Measurements from ENCODE around the gene ZPR1. TPM values are rescaled to one million over a fixed set of nuclear protein-coding genes. Genes with fewer than 3 reads are reported as not detected.
"Not testable (repeated sequence)": the region's sequence is repeated elsewhere in the genome, so short reads cannot be mapped to it uniquely, and the experiment has no call there.

Gene ZPR1
- total RNA-seq, 1 experiment from 2014 or later = 75.0 TPM

DNA sequence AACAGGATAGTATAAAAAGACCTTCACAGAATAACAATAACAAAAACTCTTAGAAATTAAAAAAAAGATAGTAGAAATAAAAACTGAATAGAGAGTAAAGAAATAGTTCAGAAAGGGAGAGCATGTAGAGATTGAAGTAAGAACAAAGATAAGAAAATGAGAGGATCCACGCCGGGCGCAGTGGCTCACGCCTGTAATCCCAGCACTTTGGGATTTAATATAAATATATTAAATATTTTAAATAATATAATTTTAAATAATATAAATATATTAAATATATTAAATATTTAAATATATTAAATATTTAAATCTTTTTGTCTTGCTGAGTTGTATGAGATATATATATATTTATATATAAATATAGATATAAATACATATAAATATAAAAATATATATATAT, 24.3 kb upstream of the ZPR1 start:
- Histone ChIP-seq H3K4me3 (ENCODE audit: insufficient read depth, low read depth, low read length) (no peak overlapping the region), H3K36me3 (replicated peaks; ENCODE audit: control insufficient read depth, insufficient read depth, low read length) (no peaks in the 10 kb centered on the region), H3K27me3 (ENCODE audit: control insufficient read depth, insufficient read depth, low read length) (no peaks in the 10 kb centered on the region)
- DNase-seq = no peak

DNA sequence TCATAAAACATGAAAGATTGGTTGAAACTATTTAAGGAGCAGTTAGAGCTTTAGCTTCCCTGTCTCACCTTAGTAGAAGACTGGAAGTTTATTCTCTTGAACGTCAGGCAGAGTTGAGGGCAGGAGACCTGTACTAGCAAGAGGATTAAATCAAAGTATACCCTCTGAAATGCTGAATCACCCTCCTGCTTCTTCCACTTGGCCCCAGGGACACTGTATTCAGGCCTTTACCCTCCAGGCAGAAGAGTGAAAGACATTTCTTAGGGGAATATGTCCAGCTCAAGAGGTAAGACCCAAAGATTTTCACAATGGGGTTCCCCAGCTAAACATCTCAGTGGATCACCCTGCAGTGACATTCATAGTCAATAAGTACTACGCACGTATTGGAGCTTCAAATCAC, 23.4 kb upstream of the ZPR1 start:
- H3K27me3 ChIP-seq (ENCODE audit: control insufficient read depth, insufficient read depth, low read length) = no peaks in the 10 kb centered on the region
- DNase-seq = no peak

DNA sequence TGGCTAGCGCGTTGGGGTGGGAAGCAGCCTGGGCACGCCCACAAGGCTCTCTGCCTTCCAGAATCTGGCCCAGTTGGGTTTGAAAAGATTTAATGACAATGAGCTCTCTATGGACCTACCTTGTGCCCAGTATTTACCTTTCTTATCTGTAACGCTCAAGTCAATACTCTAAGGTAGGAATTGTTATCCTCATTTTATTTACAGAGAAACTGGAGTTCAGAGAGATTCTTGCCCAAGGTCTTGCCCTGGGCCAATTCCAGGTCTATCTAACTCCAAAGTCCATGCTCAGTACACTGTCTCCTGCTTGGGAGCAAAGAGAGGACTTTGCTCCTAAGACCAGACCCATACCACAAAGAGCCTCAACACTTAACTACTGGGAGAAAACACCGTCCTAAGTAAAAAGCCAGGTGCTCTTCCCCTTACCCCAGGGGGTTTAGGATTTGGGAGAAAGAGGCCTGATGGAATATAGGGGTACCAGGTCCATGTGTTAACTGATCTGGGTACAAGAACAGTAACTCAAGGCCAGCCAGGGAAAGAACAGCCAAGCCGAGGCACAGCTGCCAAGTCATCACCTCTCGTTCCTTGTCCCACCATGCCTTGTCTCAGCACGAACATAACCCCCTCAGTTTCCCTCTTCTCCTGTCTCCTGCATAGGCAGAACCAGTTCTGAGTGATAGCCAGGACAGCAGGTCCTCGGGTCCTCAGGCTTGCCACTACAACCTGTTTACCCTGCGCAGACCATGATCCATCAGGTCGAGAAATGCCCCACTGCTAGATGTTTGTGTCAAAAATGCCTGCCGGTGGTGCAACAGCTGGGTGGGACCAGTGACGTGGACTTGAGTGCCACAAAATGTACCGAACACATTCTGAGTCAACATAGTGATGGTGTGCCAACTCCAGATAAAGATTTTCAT, 20.7 kb upstream of the ZPR1 start:
- no peak for DNase-seq
- Histone ChIP-seq H3K4me3 (ENCODE audit: insufficient read depth, low read depth, low read length) (no peak overlapping the region), H3K27me3 (ENCODE audit: control insufficient read depth, insufficient read depth, low read length) (no peaks in the 10 kb centered on the region), H3K36me3 (replicated peaks; ENCODE audit: control insufficient read depth, insufficient read depth, low read length) (no peaks in the 10 kb centered on the region)

More for the DNA sequence above, 23.4 kb upstream of the ZPR1 start:
- no peak overlapping the region for H3K4me3 ChIP-seq (ENCODE audit: insufficient read depth, low read depth, low read length)
- no peaks in the 10 kb centered on the region for H3K36me3 ChIP-seq (replicated peaks; ENCODE audit: control insufficient read depth, insufficient read depth, low read length)

- no peak for DNase-seq
- H3K4me3 ChIP-seq (ENCODE audit: insufficient read depth, low read depth, low read length) = no peak overlapping the region
- no peaks in the 10 kb centered on the region for H3K27me3 ChIP-seq (ENCODE audit: control insufficient read depth, insufficient read depth, low read length)
- no peaks in the 10 kb centered on the region for H3K36me3 ChIP-seq (replicated peaks; ENCODE audit: control insufficient read depth, insufficient read depth, low read length)
Observed at GRCh38 chr11:116807601-116808261, 19.9 kb upstream of the ZPR1 start.

DNA sequence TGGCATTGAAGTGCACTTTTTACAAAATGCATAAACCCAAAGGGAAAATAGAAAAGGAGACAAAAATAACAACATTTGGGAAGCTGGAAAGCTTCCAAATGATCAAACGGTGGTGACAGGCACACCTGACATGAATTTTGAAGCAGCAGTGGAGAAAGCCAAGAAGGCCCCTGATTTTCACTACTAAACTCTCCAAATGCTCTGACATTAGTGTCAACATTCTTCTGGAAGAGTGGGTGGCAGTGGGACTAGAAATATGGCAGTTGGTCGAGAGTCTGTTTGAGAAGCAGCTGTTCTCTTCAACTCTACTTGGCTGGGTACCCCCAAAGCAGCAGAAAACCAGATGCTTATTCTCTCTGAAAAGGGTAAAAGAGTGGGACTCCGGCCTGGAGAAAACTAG, 16.2 kb upstream of the ZPR1 start:
- Histone ChIP-seq H3K36me3 (replicated peaks; ENCODE audit: control insufficient read depth, insufficient read depth, low read length) (no peaks in the 10 kb centered on the region), H3K27me3 (ENCODE audit: control insufficient read depth, insufficient read depth, low read length) (no peaks in the 10 kb centered on the region), H3K4me3 (ENCODE audit: insufficient read depth, low read depth, low read length) (no peak overlapping the region)
- no peak for DNase-seq

DNA sequence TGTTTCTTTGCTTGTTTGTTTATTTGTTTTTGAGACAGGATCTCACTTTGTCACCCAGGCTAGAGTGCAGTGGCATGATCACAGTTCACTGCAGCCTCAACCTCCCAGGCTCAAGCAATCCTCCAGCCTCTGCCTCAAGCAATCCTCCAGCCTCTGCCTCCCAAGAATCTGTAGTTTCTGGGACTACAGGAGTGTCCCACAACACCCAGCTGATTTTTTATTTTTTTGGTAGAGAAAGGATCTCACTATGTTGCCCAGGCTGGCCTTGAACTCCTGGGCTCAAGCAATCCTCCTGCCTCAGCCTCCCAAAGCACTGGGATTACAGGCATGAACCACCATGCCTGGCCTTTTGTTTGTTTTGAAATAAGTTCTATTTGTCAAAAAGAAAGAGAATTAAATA, 13.8 kb upstream of the ZPR1 start:
- H3K36me3 ChIP-seq (replicated peaks; ENCODE audit: control insufficient read depth, insufficient read depth, low read length); H3K4me3 ChIP-seq (ENCODE audit: insufficient read depth, low read depth, low read length); H3K27me3 ChIP-seq (ENCODE audit: control insufficient read depth, insufficient read depth, low read length); DNase-seq: not testable (repeated sequence)

GRCh38 chr11:116800610-116801009, 12.8 kb upstream of the ZPR1 start:
- DNase-seq = no peak
- Histone ChIP-seq H3K4me3 (ENCODE audit: insufficient read depth, low read depth, low read length) (no peak overlapping the region), H3K36me3 (replicated peaks; ENCODE audit: control insufficient read depth, insufficient read depth, low read length) (no peaks in the 10 kb centered on the region), H3K27me3 (ENCODE audit: control insufficient read depth, insufficient read depth, low read length) (no peaks in the 10 kb centered on the region)

DNA sequence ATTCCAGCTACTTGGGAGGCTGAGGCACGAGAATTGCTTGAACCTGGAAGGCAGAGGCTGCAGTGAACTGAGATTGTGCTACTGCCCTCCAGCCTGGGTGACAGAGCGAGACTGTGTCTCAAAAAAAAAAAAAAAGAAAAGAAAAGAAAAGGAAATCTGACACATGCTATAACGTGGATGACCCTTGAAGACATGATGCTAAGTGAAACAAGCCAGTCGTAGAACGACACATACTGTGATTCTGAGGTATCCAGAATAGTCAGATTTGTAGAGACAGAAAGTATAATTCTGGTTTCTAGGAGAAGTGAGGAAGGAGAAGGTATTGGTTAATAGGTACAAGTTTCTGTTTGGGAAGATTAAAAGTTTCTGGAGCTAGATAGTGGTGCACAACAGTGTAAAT, 10.5 kb upstream of the ZPR1 start:
- H3K27me3 ChIP-seq (ENCODE audit: control insufficient read depth, insufficient read depth, low read length) = no peaks in the 10 kb centered on the region
- DNase-seq = no peak
- H3K4me3 ChIP-seq (ENCODE audit: insufficient read depth, low read depth, low read length) = no peak overlapping the region
- H3K36me3 ChIP-seq (replicated peaks; ENCODE audit: control insufficient read depth, insufficient read depth, low read length) = no peaks in the 10 kb centered on the region

DNA sequence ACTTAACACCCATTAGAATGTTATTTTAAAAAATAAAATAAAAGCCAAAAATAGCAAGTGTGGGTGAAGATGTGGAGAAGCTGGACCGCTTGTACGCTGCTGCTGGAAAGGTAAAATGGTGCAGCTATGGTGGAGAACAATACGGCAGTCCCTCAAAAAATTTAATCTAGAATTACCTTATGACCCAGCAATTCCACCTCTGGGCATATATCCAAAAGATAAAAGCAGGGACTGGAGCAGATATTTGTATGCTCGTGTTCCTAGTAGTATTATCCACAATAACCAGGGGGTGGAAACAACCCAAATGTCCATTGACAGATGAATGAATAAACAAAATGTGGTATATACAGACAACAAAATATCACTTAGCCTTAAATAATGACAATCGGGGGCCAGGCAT, 10.0 kb upstream of the ZPR1 start:
- DNase-seq = no peak
- H3K27me3 ChIP-seq (ENCODE audit: control insufficient read depth, insufficient read depth, low read length) = no peaks in the 10 kb centered on the region
- no peaks in the 10 kb centered on the region for H3K36me3 ChIP-seq (replicated peaks; ENCODE audit: control insufficient read depth, insufficient read depth, low read length)
- H3K4me3 ChIP-seq (ENCODE audit: insufficient read depth, low read depth, low read length) = no peak overlapping the region

DNA sequence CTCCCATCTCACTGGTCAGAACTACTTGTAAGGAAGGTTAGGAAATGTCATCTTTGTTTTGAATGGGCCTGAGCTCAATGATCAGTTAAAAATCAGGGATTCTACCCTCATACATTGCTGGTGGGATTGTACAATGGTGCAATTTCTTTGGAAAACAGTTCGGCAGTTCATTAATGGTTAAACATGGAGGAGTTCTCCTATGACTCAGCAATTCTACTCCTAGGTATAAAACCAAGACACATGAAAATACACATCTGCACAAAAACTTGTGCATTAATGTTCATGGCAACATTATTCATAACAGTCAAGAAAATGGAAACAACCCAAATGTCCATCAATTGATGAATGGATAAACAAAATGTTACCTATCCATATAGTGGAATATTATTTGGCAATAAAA, 8.7 kb upstream of the ZPR1 start:
- Histone ChIP-seq H3K36me3 (replicated peaks; ENCODE audit: control insufficient read depth, insufficient read depth, low read length) (no peaks in the 10 kb centered on the region), H3K4me3 (ENCODE audit: insufficient read depth, low read depth, low read length) (no peak overlapping the region), H3K27me3 (ENCODE audit: control insufficient read depth, insufficient read depth, low read length) (peaks cover 1% of the 10 kb centered on the region; the same call in 1 of the 2 replicates)
- no peak for DNase-seq

- H3K27me3 ChIP-seq (ENCODE audit: control insufficient read depth, insufficient read depth, low read length) = peaks cover 6% of the 10 kb centered on the region
- H3K36me3 ChIP-seq (replicated peaks; ENCODE audit: control insufficient read depth, insufficient read depth, low read length) = no peaks in the 10 kb centered on the region
- no peak overlapping the region for H3K4me3 ChIP-seq (ENCODE audit: insufficient read depth, low read depth, low read length)
- no peak for DNase-seq
Observed at GRCh38 chr11:116794851-116795250, 7.0 kb upstream of the ZPR1 start.

DNA sequence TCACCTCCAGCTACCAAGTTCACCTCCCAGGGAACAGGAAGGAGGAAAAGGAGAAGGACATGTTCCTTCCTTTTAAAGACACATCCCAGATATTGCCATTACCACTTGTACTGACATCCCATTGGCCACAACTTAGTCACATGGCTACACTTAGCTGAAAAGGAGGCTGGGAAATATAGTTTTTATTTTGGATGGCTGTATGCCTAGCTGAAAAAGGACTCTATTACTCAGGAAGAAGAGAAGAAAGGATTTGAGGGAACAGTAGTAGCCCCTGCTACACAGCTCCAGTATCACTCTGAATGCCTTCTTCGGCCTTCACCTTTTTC, 5.9 kb upstream of the ZPR1 start:
- DNase-seq = no peak
- no peak overlapping the region for H3K4me3 ChIP-seq (ENCODE audit: insufficient read depth, low read depth, low read length)
- H3K27me3 ChIP-seq (ENCODE audit: control insufficient read depth, insufficient read depth, low read length) = peaks cover 6% of the 10 kb centered on the region
- H3K36me3 ChIP-seq (replicated peaks; ENCODE audit: control insufficient read depth, insufficient read depth, low read length) = no peaks in the 10 kb centered on the region

DNA sequence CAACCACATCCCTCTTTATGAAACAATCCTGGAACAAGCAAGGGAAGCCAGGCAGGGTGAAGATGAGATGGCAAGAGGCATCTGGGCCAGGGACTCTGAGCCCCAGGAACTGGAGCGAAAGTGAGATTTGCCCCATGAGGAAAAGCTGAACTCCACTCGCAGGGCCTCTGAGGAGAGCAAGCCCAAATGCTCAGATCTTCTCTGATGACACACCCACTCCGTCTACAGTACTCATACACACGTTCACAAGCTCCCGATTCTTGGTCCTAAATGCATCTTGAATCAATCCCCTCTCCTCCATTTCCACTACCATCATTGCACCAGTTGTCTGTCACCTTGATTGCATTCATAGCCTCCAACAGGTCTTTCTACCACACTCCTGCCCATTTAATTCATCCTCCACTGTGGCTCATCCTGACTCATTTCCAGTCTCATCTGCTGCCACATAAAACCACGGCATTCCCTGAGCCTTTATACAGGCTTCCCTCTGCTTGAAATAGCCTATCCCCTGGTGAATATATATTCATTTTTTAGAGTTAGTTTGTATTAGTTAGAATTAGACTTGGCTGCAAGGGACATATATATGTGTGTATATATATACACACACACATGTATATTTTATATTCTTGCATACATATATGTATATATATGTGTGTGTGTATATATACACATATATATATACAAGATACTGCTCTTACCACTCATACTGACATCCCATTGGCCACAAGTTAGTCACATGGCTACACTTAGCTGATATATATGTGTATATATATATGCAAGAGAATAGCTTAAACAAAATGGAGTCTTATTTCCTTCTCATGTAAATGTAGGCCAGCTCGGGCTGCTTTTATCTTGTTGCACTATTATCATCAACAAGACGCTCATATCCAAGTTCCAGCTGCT, 5.3 kb upstream of the ZPR1 start:
- Histone ChIP-seq H3K27me3 (ENCODE audit: control insufficient read depth, insufficient read depth, low read length) (peaks cover 6% of the 10 kb centered on the region), H3K4me3 (ENCODE audit: insufficient read depth, low read depth, low read length) (no peak overlapping the region), H3K36me3 (replicated peaks; ENCODE audit: control insufficient read depth, insufficient read depth, low read length) (no peaks in the 10 kb centered on the region)
- DNase-seq = no peak

- H3K4me3 ChIP-seq (ENCODE audit: insufficient read depth, low read depth, low read length) = no peak overlapping the region
- DNase-seq = peak; percentile 34
- H3K36me3 ChIP-seq (replicated peaks; ENCODE audit: control insufficient read depth, insufficient read depth, low read length) = no peaks in the 10 kb centered on the region
- H3K27me3 ChIP-seq (ENCODE audit: control insufficient read depth, insufficient read depth, low read length) = peaks cover 6% of the 10 kb centered on the region
Observed at GRCh38 chr11:116792144-116792868, 4.5 kb upstream of the ZPR1 start.
